GM12878 (cell line): ENCODE measurements around the gene PLXNB3. TPM values are rescaled to one million over a fixed set of nuclear protein-coding genes. Genes with fewer than 3 reads are reported as not detected.
A peak's percentile ranks its signal among the peaks of the same experiment; 100 is the strongest.

Source experiments
- BCL11A ChIP-seq: IDR thresholded peaks from 2 replicates; pipeline ENCODE4 v1.6.1; 2011; ENCODE audit warnings: low read depth, low read length
- CEBPB ChIP-seq, 2 experiments: fragments of 150-350 bp in 1 of 2; IDR thresholded peaks; 2 replicates each; pipeline ENCODE4 v1.6.1; 2012 to 2014; ENCODE audit warnings: low read depth in 2 of 2, low read length in 2 of 2, borderline replicate concordance in 1 of 2, inconsistent platforms in 1 of 2
- CHD1 ChIP-seq: IDR thresholded peaks from 2 replicates; pipeline ENCODE4 v1.6.1; 2012; ENCODE audit warnings: low read depth, low read length, improper control_type of control experiment
- CHD4 ChIP-seq: fragments of 200-600 bp; sonication (generic); IDR thresholded peaks from 2 replicates; pipeline ENCODE4 v1.6.1; 2016; ENCODE audit warnings: mild to moderate bottlenecking
- CREB1 ChIP-seq: IDR thresholded peaks from 2 replicates; pipeline ENCODE4 v1.6.1; 2012; ENCODE audit warnings: low read depth, mild to moderate bottlenecking, inconsistent platforms
- FOXK2 ChIP-seq: fragments of 450-650 bp; IDR thresholded peaks from 2 replicates; pipeline ENCODE4 v1.6.1; 2017; ENCODE audit warnings: mild to moderate bottlenecking, moderate library complexity
- HDAC2 ChIP-seq: fragments of 200-600 bp; sonication (generic); IDR thresholded peaks from 2 replicates; pipeline ENCODE4 v1.6.1; 2017
- HDGF ChIP-seq: fragments of 450-650 bp; IDR thresholded peaks from 2 replicates; pipeline ENCODE4 v1.6.1; 2016; ENCODE audit warnings: antibody characterized with exemption
- JUND ChIP-seq: IDR thresholded peaks from 2 replicates; pipeline ENCODE4 v1.6.1; 2012; ENCODE audit warnings: low read depth, mild to moderate bottlenecking, low read length, improper control_type of control experiment, moderate library complexity
- MXI1 ChIP-seq: fragments of 150-350 bp; IDR thresholded peaks from 2 replicates; pipeline ENCODE4 v1.6.1; 2011; ENCODE audit warnings: low read depth, mild to moderate bottlenecking, inconsistent platforms, low read length, improper control_type of control experiment
- MYC ChIP-seq: IDR thresholded peaks from 2 replicates; pipeline ENCODE4 v1.6.1; 2011; ENCODE audit warnings: mild to moderate bottlenecking, low read length, moderate library complexity, inconsistent platforms; ENCODE audit not compliant: insufficient read depth, insufficient replicate concordance, insufficient read length, severe bottlenecking
- NKRF ChIP-seq: fragments of 450-650 bp; conservative IDR thresholded peaks from 2 replicates; pipeline ENCODE4 v1.6.1; 2017; ENCODE audit warnings: mild to moderate bottlenecking, moderate library complexity
- NR2C2 ChIP-seq: IDR thresholded peaks from 2 replicates; pipeline ENCODE4 v1.6.1; 2011; ENCODE audit warnings: borderline replicate concordance, low read depth; ENCODE audit not compliant: control insufficient read depth, insufficient read length
- NRF1 ChIP-seq: conservative IDR thresholded peaks from 2 replicates; pipeline ENCODE4 v1.6.1; 2011; ENCODE audit warnings: mild to moderate bottlenecking, low read depth, low read length, improper control_type of control experiment
- POLR2AphosphoS5 ChIP-seq: IDR thresholded peaks from 2 replicates; pipeline ENCODE4 v1.6.1; 2011; ENCODE audit warnings: mild to moderate bottlenecking, low read length, inconsistent platforms
- POU2F2 ChIP-seq: IDR thresholded peaks from 3 replicates; pipeline ENCODE4 v1.6.1; 2011; ENCODE audit warnings: low read depth, mild to moderate bottlenecking, low read length, borderline replicate concordance
- RFX5 ChIP-seq: IDR thresholded peaks from 2 replicates; pipeline ENCODE4 v1.6.1; 2011; ENCODE audit warnings: low read depth, low read length, improper control_type of control experiment
- SIX5 ChIP-seq: IDR thresholded peaks from 2 replicates; pipeline ENCODE4 v1.6.1; 2011; ENCODE audit warnings: mild to moderate bottlenecking, low read depth, low read length, moderate library complexity; ENCODE audit not compliant: severe bottlenecking
- SMARCA5 ChIP-seq: fragments of 450-650 bp; IDR thresholded peaks from 2 replicates; pipeline ENCODE4 v1.6.1; 2017; ENCODE audit warnings: mild to moderate bottlenecking
- SMC3 ChIP-seq: IDR thresholded peaks from 2 replicates; pipeline ENCODE4 v1.6.1; 2011; ENCODE audit warnings: low read length, improper control_type of control experiment, borderline replicate concordance
- SREBF2 ChIP-seq: IDR thresholded peaks from 2 replicates; pipeline ENCODE4 v1.6.1; 2012; ENCODE audit warnings: mild to moderate bottlenecking, low read length
- STAT3 ChIP-seq: IDR thresholded peaks from 2 replicates; pipeline ENCODE4 v1.6.1; 2011; ENCODE audit warnings: low read depth, low read length, improper control_type of control experiment
- TARDBP ChIP-seq: IDR thresholded peaks from 2 replicates; pipeline ENCODE4 v1.6.1; 2016; ENCODE audit warnings: borderline replicate concordance
- TBL1XR1 ChIP-seq: IDR thresholded peaks from 2 replicates; pipeline ENCODE4 v1.6.1; 2012; ENCODE audit warnings: low read depth, low read length, improper control_type of control experiment
- polyA plus RNA-seq, 11 experiments: library from polyadenylated mRNA; depleted of rRNA in 4 of 11; unstranded in 6 of 11; stranded (reverse) in 5 of 11; fragments of >200 nt; fragmentation: Nextera tagmentation in 4 of 11; fragmentation: Illumina TruSeq in 1 of 11; extraction: Ambion mirVana in 4 of 11; extraction: Trizol in 1 of 11; gene quantifications; 1 replicate in 1 of 11; 2 replicates in 10 of 11; pipeline versions ENCODE4 v1.2.1 to v1.2.3, GENCODE V29; 2011 to 2016; ENCODE audit warnings: inconsistent platforms in 2 of 11, missing spikeins in 2 of 11, low read depth in 1 of 11
- total RNA-seq, 4 experiments: library from RNA; depleted of rRNA in 3 of 4; stranded (reverse); fragments of >200 nt in 3 of 4; fragmentation: Illumina TruSeq in 1 of 4; extraction: Trizol in 1 of 4; gene quantifications; 2 replicates each; pipeline versions ENCODE4 v1.2.1 to v1.2.3, GENCODE V29; 2013 to 2021
- TF ChIP-seq, protein P1 (sequence below): IDR thresholded peaks from 2 replicates; pipeline ENCODE4 v1.6.1; 2012; ENCODE audit warnings: improper control_type of control experiment, low read depth, low read length; ENCODE audit not compliant: insufficient replicate concordance

The PLXNB3 gene
- total and polyA plus RNA-seq, 10 of the 15 experiments (the other 5 are each of a cell fraction or from before 2014, with no cell fraction given) = 0.06 to 0.68 (median 0.19) TPM; not detected in 4

GRCh38 chrX:153794018-153794896 is 30.2 kb downstream of the PLXNB3 start, which contains the start of the genes IDH3G and SSR4 (continued):
- TF ChIP-seq, protein P1, sequence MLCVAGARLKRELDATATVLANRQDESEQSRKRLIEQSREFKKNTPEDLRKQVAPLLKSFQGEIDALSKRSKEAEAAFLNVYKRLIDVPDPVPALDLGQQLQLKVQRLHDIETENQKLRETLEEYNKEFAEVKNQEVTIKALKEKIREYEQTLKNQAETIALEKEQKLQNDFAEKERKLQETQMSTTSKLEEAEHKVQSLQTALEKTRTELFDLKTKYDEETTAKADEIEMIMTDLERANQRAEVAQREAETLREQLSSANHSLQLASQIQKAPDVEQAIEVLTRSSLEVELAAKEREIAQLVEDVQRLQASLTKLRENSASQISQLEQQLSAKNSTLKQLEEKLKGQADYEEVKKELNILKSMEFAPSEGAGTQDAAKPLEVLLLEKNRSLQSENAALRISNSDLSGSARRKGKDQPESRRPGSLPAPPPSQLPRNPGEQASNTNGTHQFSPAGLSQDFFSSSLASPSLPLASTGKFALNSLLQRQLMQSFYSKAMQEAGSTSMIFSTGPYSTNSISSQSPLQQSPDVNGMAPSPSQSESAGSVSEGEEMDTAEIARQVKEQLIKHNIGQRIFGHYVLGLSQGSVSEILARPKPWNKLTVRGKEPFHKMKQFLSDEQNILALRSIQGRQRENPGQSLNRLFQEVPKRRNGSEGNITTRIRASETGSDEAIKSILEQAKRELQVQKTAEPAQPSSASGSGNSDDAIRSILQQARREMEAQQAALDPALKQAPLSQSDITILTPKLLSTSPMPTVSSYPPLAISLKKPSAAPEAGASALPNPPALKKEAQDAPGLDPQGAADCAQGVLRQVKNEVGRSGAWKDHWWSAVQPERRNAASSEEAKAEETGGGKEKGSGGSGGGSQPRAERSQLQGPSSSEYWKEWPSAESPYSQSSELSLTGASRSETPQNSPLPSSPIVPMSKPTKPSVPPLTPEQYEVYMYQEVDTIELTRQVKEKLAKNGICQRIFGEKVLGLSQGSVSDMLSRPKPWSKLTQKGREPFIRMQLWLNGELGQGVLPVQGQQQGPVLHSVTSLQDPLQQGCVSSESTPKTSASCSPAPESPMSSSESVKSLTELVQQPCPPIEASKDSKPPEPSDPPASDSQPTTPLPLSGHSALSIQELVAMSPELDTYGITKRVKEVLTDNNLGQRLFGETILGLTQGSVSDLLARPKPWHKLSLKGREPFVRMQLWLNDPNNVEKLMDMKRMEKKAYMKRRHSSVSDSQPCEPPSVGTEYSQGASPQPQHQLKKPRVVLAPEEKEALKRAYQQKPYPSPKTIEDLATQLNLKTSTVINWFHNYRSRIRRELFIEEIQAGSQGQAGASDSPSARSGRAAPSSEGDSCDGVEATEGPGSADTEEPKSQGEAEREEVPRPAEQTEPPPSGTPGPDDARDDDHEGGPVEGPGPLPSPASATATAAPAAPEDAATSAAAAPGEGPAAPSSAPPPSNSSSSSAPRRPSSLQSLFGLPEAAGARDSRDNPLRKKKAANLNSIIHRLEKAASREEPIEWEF = no peak
- TF ChIP-seq NKRF (peak; percentile 71), POU2F2 (no peak; the same call in 2 of the 3 replicates), STAT3 (no peak), JUND (no peak), SMARCA5 (no peak), CREB1 (peak; percentile 92), RFX5 (peak; percentile 74; the same call in 1 of the 2 replicates), SIX5 (no peak), NRF1 (peak; percentile 53), CEBPB (IDR thresholded peaks at IDR 0.05; ENCODE audit: borderline replicate concordance in 1 of 2, low read depth in 2 of 2, low read length in 2 of 2) (no peak), HDAC2 (no peak), SMC3 (no peak), TBL1XR1 (no peak), FOXK2 (no peak), SREBF2 (no peak), CHD4 (no peak), BCL11A (no peak), MXI1 (peak; percentile 81), TARDBP (no peak), CHD1 (no peak), MYC (no peak), POLR2AphosphoS5 (peak; percentile 83), HDGF (no peak), NR2C2 (no peak)
